ENCODE results near the gene ZNF426.

The ZNF426 gene

DNA sequence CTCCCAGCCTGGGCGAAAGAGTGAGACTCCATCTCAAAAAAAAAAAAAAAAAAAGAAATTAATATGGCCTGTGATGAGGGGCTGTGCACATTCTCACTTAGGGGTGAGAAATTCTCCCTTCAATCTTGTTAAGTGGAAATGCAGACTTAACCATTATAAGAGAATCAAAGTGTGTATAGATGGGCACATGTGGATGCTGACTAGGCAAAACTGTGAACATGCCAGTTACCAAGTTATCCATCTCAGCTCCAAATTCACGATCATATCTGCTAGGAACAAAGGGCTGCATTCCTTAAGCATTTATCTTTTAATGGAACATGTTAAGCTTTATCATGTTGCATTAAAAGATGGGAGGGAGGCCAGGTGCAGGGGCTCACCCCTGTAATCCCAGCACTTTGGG, 44.3 kb downstream of the ZNF426 start:
- DNase-seq: no peak

DNA sequence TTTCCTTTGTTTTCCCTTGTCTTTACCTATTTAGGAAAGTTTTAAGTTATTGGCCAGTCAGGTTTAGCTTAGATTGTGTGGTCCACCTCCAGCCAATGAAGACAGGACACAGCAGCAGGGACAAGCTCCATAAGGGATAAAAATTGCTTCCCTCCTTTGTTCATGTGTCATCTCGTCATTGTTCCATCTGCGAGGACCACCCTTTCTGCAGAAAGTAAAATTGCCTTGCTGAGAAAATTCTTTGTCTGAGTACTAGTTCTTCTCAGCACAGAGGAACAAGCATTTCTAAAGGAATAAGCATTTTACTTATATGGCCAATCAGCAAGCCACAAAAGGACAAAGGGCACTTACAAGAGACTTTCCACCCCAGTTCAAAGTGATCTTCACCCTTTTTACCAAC, 51.4 kb downstream of the ZNF426 start:
- no peak for DNase-seq

DNA sequence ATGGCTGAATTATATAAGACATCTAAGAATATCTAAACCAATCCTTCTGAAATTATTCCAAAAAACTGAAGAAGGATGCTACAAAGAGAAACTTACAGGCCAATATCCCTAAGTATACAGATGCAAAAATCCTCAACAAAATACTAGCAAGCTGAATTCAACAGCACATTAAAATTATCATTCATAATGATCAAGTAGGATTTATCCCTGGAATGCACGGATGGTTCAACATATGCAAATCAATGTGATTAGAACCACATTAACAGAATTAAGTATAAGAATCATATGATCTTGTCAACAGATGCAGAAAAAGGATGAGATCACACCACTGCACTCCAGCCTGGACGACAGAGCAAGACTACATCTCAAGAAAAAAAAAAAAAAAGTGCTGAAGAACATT, 53.3 kb downstream of the ZNF426 start:
- no peak for DNase-seq

DNA sequence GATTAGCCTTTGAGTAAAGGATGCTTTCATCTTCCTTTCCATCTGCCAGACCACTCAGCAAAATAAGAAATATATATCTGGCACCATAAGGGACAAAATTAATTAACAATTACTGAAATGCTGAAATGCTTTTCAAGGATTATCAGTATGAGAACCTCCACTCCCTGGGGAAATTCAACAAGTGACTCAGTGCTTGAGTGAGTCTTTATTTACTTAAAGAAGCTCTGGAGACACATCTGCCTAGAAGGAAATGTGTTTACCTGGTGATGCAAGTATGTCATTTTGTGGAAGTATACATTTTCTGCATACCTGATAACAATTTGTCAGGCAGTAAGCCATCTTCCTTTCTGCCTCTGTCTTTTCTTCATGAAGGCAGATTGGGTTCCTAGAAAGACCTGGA, 63.5 kb downstream of the ZNF426 start:
- DNase-seq: no peak

Measured in activated CD8-positive, alpha-beta memory T cell treated with anti-CD3 and anti-CD28 coated beads, Interleukin-2, amount 50 U/mL, for 48 hours (primary cell).